ENCODE results near the gene WDR59. TPM values are rescaled to one million over a fixed set of nuclear protein-coding genes. Genes with fewer than 3 reads are reported as not detected.

Gene WDR59
- total RNA-seq, 4 donors from 2014 or later: 12.9 to 31.3 (median 19.5) TPM

DNA sequence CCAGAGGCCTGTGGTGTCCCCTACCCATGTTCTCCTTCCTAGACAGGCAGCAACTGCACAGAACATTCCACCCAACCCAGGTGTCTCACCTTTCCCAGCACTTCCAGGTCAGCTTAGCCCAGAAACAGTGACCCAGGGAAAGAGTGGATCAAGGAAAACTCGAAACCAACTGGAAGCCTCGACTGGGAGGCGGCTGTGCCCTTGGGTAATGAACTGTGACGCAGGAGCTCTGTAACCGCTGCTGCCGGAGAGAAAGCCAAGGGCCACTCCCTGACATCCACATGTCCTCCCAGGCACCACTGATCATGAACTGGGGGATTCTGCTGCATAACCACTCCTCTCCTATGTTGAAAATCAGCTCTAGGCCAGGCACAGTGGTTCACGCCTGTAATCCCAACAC, 34.4 kb downstream of the WDR59 start:
- in situ Hi-C loops (cut with MboI; ENCODE audit: low sequenced_read_pairs in 4 of 4): no loop called here
- intact Hi-C loops (cut with DNase I; ENCODE audit: low total_unique reads): no loop called here
- Histone ChIP-seq H3K27ac (no peak overlapping the region), H3K4me1 (no peaks in the 10 kb centered on the region), H3K27me3 (no peaks in the 10 kb centered on the region), H3K9me3 (no peaks in the 10 kb centered on the region), H3K4me3 (no peak overlapping the region), H3K36me3 (peaks cover 0 to 57% of the 10 kb centered on the region in 2 donors)
- DNase-seq (no peak), ATAC-seq (no peak)
- no peak for TF ChIP-seq POLR2A (IDR thresholded peaks at IDR 0.05)
- TF ChIP-seq, protein P1, sequence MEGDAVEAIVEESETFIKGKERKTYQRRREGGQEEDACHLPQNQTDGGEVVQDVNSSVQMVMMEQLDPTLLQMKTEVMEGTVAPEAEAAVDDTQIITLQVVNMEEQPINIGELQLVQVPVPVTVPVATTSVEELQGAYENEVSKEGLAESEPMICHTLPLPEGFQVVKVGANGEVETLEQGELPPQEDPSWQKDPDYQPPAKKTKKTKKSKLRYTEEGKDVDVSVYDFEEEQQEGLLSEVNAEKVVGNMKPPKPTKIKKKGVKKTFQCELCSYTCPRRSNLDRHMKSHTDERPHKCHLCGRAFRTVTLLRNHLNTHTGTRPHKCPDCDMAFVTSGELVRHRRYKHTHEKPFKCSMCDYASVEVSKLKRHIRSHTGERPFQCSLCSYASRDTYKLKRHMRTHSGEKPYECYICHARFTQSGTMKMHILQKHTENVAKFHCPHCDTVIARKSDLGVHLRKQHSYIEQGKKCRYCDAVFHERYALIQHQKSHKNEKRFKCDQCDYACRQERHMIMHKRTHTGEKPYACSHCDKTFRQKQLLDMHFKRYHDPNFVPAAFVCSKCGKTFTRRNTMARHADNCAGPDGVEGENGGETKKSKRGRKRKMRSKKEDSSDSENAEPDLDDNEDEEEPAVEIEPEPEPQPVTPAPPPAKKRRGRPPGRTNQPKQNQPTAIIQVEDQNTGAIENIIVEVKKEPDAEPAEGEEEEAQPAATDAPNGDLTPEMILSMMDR (IDR thresholded peaks at IDR 0.05 in 4 of 5, conservative IDR thresholded peaks at IDR 0.05 in 1 of 5): no peak

DNA sequence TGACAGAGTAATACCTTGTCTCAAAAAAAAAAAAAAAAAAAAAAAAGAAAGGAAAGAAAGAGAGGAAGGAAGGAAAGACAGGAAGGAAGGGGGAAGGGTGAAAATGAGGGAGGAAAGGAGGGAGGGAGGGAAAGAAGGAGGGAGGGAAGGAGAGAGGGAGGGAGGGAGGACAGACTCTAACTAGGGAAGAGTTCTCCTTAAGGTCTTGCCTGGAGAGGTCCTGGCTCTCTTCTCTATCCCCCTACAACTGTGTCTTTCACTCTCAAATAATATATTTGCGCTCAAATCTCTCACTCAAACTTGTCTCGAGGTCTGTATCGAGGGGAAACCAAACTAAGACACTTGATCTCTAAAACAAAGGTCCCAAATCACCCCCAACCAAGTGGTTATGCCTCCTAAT, 35.6 kb downstream of the WDR59 start:
- in situ Hi-C loops (cut with MboI; ENCODE audit: low sequenced_read_pairs in 4 of 4): no loop called here
- no peak for TF ChIP-seq POLR2A (IDR thresholded peaks at IDR 0.05)
- TF ChIP-seq, protein P1 (IDR thresholded peaks at IDR 0.05 in 4 of 5, conservative IDR thresholded peaks at IDR 0.05 in 1 of 5): no peak
- ATAC-seq: no peak
- intact Hi-C loops (cut with DNase I; ENCODE audit: low total_unique reads): no loop called here
- no peaks in the 10 kb centered on the region for H3K9me3 ChIP-seq
- no peak for DNase-seq
- H3K36me3 ChIP-seq: peaks cover 0 to 51% of the 10 kb centered on the region in 2 donors
- H3K27me3 ChIP-seq: no peaks in the 10 kb centered on the region
- no peaks in the 10 kb centered on the region for H3K4me1 ChIP-seq
- no peak overlapping the region for H3K4me3 ChIP-seq
- H3K27ac ChIP-seq: no peak overlapping the region

DNA sequence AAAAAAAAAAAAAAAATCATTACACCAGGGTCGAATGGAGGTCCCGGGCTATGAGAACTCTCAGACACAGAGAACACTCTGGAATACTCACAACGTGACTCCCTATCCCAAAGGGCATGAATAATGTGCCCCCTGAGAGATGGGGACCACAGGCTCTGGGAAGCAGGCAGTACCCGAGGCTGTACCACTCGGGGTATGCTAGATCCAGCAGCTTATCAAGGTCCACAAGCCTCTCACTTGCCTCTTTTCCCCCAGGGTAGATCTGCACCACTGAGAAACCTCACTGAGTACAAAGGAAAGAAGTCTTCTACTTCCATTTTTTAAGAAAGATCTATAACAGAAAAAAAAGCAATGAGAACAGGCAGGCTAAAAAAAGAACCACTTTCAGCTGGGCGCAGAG, 40.5 kb downstream of the WDR59 start:
- DNase-seq: no peak
- H3K9me3 ChIP-seq: no peaks in the 10 kb centered on the region
- H3K4me3 ChIP-seq: no peak overlapping the region
- H3K27me3 ChIP-seq: no peaks in the 10 kb centered on the region
- in situ Hi-C loops (cut with MboI; ENCODE audit: low sequenced_read_pairs in 4 of 4) (no loop called here), intact Hi-C loops (cut with DNase I; ENCODE audit: low total_unique reads) (no loop called here)
- H3K4me1 ChIP-seq: peaks cover 8 to 9% of the 10 kb centered on the region in 2 donors
- peak overlapping the region in 1 of 4 donors; percentile 88 for H3K27ac ChIP-seq
- peaks cover 0 to 43% of the 10 kb centered on the region in 2 donors for H3K36me3 ChIP-seq
- TF ChIP-seq POLR2A (IDR thresholded peaks at IDR 0.05): no peak
- ATAC-seq: no peak

DNA sequence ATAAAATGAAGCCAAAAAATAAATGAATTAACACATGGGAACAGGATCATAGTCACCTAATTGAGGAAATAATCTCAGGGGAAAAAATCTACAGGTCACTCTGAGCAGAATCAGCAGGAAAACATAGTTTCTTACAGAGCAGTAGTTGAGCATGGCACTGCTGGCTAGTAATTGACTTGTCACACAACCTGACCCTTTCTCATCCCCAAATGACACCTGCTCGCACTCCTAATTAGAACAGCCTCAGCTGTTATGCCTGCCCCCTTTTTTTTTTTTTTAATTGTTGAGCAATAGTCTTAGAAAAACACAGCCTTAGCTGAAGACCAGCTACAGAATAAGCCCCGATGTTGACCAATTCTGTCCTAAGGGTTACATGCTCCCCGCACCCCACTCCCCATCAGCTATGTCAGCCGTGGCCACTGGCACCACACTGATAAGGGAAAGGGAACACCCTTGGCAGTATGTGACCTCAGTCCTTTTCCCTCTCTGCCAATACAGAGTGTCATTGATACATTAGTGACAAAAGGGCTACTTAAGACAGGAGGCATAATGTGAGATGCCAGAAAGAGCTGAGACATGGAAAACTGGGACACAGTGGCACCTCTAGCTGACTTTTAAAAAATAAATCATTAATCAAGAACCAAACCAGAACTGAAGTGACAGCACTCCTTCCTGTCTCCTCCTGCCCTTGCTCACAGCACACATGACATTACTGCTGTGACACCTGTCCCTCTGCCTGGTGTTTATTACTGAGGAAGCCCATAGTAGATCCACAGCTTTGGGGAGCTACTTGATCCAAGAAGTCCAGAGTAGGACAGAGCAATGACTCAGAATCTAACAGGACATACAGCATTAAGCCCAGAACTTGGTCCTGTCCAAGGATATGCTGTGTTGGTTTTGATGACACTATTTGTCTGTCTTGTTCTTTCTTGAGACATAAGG, 41.7 kb downstream of the WDR59 start:
- intact Hi-C loops (cut with DNase I; ENCODE audit: low total_unique reads): no loop called here

DNA sequence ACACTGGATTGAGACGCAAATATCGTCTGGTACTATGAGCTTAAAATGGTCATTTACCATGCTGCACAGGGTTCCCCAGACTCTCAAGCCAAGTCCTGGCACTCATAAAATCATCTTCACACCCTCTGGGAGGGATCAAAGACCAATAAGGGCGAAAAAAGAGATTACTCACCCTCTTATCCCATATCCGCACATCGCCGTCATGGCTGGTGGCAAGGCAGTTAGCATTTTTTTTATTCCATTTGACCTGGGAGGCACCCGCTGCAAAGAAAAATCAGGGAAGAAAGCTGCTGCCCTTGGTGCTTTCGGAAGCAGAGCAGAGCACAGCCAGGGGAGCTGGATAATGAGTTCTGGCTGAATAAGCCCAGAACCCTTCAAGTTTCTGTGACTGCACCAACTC, 42.4 kb downstream of the WDR59 start:
- Histone ChIP-seq H3K27me3 (no peaks in the 10 kb centered on the region), H3K4me3 (no peak overlapping the region), H3K27ac (peak overlapping the region; percentile 72 to 88 (median 86)), H3K9me3 (no peaks in the 10 kb centered on the region), H3K36me3 (peaks cover 0 to 42% of the 10 kb centered on the region in 2 donors), H3K4me1 (peaks cover 8 to 9% of the 10 kb centered on the region in 2 donors)
- in situ Hi-C loops (cut with MboI; ENCODE audit: low sequenced_read_pairs in 4 of 4): no loop called here
- TF ChIP-seq POLR2A (IDR thresholded peaks at IDR 0.05): no peak
- TF ChIP-seq, protein P1 (IDR thresholded peaks at IDR 0.05 in 4 of 5, conservative IDR thresholded peaks at IDR 0.05 in 1 of 5): no peak
- no peak for ATAC-seq
- DNase-seq: no peak
- intact Hi-C loops (cut with DNase I; ENCODE audit: low total_unique reads): no loop called here

More for the DNA sequence above, 41.7 kb downstream of the WDR59 start:
- Histone ChIP-seq H3K9me3 (no peaks in the 10 kb centered on the region), H3K36me3 (peaks cover 0 to 42% of the 10 kb centered on the region in 2 donors), H3K4me3 (peak overlapping the region in 1 of 4 donors; percentile 17), H3K27me3 (no peaks in the 10 kb centered on the region), H3K4me1 (peaks cover 8 to 9% of the 10 kb centered on the region in 2 donors), H3K27ac (peak overlapping the region; percentile 72 to 88 (median 86))
- no peak for TF ChIP-seq POLR2A (IDR thresholded peaks at IDR 0.05)
- TF ChIP-seq, protein P1 (IDR thresholded peaks at IDR 0.05 in 4 of 5, conservative IDR thresholded peaks at IDR 0.05 in 1 of 5): no peak
- in situ Hi-C loops (cut with MboI; ENCODE audit: low sequenced_read_pairs in 4 of 4): no loop called here
- DNase-seq (peak; percentile 44 to 54), ATAC-seq (peak; percentile 92 to 94)

Data from gastrocnemius medialis (tissue), 4 donors.